Measurements from ENCODE around the gene HGFAC.
"Not testable (repeated sequence)": the region's sequence is repeated elsewhere in the genome, so short reads cannot be mapped to it uniquely, and the experiment has no call there.

HGFAC gene

DNA sequence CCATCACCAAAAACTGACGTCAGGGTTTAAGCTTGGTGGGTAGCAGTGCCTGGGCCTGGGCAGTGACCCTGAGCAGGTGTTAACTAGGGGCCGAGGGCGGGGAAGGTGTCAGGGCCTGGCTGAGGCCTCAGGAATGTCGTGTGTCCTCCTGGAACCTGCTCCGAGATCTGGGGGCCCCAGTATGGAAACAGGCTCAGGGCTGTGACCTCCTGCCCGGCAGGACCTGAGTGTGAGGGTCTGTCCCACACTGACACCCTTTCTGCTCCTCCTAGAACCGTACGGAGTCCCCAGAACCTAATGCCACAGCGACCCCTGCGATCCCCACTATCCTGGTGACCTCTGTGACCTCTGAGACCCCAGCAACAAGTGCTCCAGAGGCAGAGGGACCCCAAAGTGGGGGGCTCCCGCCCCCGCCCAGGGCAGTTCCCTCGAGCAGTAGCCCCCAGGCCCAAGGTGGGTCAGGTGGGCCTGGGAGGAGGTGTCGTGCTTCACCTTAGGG lies 741 bp downstream of the HGFAC start:
- DNase-seq (ENCODE audit: low read depth, low spot score), result no peak

GRCh38 chr4:3442959-3443749 lies 1.4 kb downstream of the HGFAC start:
- peak; percentile 45 for DNase-seq (ENCODE audit: low read depth, low spot score)

DNA sequence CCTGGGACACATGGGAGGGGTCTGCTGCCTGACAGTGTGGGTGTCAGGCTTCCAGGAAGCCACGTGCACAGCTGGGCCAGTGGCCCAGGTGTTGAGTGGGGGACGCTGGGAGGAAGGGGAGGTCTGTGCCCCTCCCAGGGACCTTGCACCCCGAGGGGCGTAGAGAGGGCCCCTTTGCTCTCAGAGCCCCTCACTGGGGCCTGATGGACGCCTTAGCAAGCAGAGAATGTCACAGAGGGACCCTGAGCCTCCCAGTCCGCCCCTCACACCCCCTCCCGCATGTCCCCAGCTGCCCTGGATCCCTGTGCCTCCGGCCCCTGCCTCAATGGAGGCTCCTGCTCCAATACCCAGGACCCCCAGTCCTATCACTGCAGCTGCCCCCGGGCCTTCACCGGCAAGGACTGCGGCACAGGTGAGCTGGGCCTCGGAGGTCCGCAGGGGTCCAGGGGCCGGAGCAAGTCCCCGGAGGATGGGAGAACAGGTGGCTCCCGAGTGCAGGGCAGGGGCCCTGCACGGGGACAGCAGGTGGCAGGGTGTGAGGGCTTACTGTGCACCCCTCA lies 2.1 kb downstream of the HGFAC start:
- DNase-seq (ENCODE audit: low read depth, low spot score), result no peak

GRCh38 chr4:3444351-3445110 lies 2.8 kb downstream of the HGFAC start:
- no peak for DNase-seq (ENCODE audit: low read depth, low spot score)

- no peak for DNase-seq (ENCODE audit: low read depth, low spot score)
Measured at GRCh38 chr4:3445111-3445820, 3.5 kb downstream of the HGFAC start.

GRCh38 chr4:3445829-3446545 lies 4.2 kb downstream of the HGFAC start:
- no peak for DNase-seq (ENCODE audit: low read depth, low spot score)

DNA sequence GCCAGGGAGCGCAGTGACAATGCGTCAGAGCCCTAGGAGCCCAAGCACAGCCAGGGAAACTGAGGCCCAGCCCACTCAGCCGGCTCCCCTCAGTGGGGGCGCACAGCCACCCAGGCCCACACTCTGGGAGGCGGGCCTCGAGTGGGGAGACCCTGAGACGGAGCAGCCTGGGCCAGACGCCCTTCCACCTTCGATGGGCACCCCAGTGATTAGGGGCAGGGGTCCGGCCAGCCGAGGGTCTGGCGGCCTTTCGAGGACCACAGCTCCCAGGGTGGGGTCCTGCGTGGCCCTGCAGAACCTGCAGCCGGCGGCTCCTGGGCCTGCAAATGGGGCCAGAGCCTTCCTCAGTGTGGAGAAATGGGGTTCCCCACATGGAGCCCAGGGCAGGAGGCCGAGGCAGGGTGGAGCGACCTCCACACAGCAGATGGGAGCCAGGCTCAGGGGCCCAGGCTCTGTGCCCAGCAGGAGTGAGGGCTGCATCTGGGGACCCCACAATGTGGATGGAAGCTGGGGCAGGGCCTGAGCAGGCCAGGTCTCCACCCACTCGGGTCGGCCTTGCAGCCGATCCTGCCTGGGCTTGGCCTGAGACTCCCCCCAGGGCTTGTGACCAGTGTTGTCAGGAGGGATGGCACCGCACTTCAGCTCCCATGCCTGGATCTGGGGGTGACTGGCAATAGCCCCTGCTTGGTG lies 5.0 kb downstream of the HGFAC start:
- DNase-seq (ENCODE audit: low read depth, low spot score), result no peak

- DNase-seq (ENCODE audit: low read depth, low spot score), result no peak
Measured at GRCh38 chr4:3447431-3448395, 5.9 kb downstream of the HGFAC start.

DNA sequence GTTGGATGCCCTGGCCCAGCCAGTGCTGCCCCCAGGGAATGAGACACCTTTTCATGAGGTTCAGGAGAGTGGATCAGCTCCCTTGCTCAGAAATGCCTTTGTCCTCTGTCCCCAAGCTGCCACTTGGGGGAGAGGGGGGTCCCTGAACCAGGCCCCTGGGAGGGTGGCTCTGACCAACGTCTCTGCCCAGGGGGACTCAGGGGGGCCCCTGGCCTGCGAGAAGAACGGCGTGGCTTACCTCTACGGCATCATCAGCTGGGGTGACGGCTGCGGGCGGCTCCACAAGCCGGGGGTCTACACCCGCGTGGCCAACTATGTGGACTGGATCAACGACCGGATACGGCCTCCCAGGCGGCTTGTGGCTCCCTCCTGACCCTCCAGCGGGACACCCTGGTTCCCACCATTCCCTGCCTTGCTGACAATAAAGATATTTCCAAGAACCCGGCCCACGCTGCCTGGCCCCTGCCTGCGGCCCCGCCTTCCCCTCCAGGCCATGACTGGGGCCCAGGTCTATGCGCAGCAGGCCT lies 7.3 kb downstream of the HGFAC start:
- no peak for DNase-seq (ENCODE audit: low read depth, low spot score)

DNA sequence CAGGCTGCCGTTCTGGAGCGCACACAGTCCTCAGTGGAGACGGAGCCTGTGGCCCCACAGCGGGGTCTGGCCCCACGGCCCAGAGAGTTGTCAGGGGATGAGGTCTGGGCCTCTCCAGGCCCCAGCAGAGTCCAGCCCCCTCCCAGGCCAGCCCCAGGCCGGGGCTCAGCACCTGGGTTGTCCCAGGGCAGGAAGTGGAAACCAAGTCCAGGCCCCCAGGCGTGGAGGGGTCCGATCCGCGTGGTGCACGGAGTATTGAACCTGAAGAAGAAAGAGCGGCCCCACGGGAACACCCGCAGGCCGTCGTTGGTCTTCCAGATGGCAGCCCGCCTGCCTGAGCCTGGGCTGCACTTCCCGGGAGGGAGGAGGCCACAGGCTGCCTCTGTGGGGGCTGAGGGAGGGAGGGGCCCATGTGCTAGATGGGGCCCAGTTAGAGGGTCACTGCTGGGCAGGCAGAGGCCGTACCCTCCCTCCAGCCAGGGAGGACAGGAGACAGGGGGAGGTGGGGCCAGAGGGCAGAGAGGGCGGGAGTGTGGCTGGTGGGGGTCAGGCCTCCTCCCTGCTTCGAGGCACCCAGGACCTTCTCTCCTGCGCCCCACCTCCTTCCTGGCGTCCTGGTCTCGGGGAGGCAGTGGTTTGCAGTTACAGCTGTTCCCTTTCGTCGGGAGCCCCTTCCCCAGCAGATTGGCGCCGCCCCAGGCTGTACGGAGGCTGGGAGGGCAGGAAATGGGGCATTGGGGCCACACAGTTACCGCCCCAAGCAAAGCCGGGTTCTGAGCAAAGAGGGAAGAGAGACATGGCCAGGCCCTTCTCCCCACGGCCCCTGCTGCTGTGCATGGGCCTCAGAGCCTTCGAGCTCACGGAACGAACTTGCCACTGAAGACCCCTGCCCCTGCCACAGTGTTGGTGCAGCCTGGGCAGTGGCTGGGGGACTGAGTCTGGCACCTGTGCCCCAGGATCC lies 8.1 kb downstream of the HGFAC start:
- no peak for DNase-seq (ENCODE audit: low read depth, low spot score)

GRCh38 chr4:3450643-3451042 lies 8.9 kb downstream of the HGFAC start:
- DNase-seq (ENCODE audit: low read depth, low spot score), result no peak

DNA sequence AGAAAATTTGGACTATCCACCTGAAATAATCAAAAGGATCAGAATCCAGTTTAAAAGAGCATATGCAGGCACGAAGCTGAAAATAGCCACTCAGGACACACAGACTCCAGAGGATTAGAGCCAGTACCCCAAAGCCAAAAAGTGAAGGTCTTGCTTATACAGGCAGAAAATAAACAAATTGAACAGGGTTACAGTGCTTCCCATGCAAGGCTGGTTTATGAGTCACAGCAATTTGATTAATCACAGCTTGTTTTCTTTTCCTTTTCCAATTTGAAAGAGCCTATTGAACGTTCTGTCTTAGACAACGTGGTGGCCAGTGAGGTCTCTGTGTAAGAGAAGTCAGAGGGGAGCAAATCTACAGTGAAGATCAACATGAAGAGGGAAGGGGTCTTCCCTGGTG lies 10.2 kb downstream of the HGFAC start:
- no peak for DNase-seq (ENCODE audit: low read depth, low spot score)

- DNase-seq (ENCODE audit: low read depth, low spot score), result no peak
Measured at GRCh38 chr4:3452376-3452775, 10.6 kb downstream of the HGFAC start.

- not testable (repeated sequence) for DNase-seq (ENCODE audit: low read depth, low spot score)
Measured at GRCh38 chr4:3455596-3455995, 13.8 kb downstream of the HGFAC start.

- no peak for DNase-seq (ENCODE audit: low read depth, low spot score)
Measured at GRCh38 chr4:3458371-3458770, 16.6 kb downstream of the HGFAC start.

- DNase-seq (ENCODE audit: low read depth, low spot score), result not testable (repeated sequence)
Measured at GRCh38 chr4:3459156-3459555, 17.4 kb downstream of the HGFAC start.

- no peak for DNase-seq (ENCODE audit: low read depth, low spot score)
Measured at GRCh38 chr4:3460926-3461325, 19.2 kb downstream of the HGFAC start.

All from activated CD4-positive, CD25-positive, alpha-beta regulatory T cell treated with anti-CD3 and anti-CD28 coated beads, Interleukin-2, amount 50 U/mL, for 16 hours (primary cell).